IMR-90 (cell line): ENCODE measurements around the gene GABRA4. TPM values are rescaled to one million over a fixed set of nuclear protein-coding genes. Genes with fewer than 3 reads are reported as not detected.

Source experiments
- ATAC-seq: fragments of 200-7000 bp; cut with Tn5 transposase; 2 replicates; pipeline ENCODE4 v1.9.1; 2020; ENCODE audit warnings: low read depth, mild to moderate bottlenecking, moderate library complexity
- BruUV-seq: library from RNA; stranded (reverse); fragments of 400-500 nt; replicated peaks from 2 replicates; lab custom pipeline; 2021; lab: Mats Ljungman, UMichigan
- CTCF ChIA-PET: fragments of 300-600 bp; formaldehyde crosslinking; extraction: SDS; loops from one replicate; lab custom pipeline; 2021; ENCODE audit warnings: antibody characterized with exemption; lab: Yijun Ruan, JAX
- POLR2A ChIA-PET: fragments of 300-600 bp; sonication (Branson Sonifier 250); formaldehyde crosslinking; loops from one replicate; lab custom pipeline; 2022; ENCODE audit warnings: antibody characterized with exemption; ENCODE audit not compliant: unreplicated experiment; lab: Charles Lee
- DNase-seq: peaks from one replicate; pipeline ENCODE4 v3.0.0; 2013
- H2AFZ ChIP-seq: replicated peaks from 2 replicates; pipeline ENCODE3; 2013; ENCODE audit warnings: low read length, mild to moderate bottlenecking; ENCODE audit not compliant: poor library complexity
- H2AK5ac ChIP-seq: 2 replicates; pipeline ENCODE4 v1.6.1; 2013; ENCODE audit warnings: low read depth, low read length, inconsistent platforms
- H2AK9ac ChIP-seq: replicated peaks from 2 replicates; pipeline ENCODE3; 2013; ENCODE audit warnings: mild to moderate bottlenecking, low read depth, low read length, moderate library complexity; ENCODE audit not compliant: poor library complexity
- H2BK120ac ChIP-seq: 2 replicates; pipeline ENCODE4 v1.6.1; 2013; ENCODE audit warnings: low read depth, low read length, inconsistent platforms
- H2BK15ac ChIP-seq: 3 replicates; pipeline ENCODE4 v1.6.1; 2013; ENCODE audit warnings: low read depth, low read length, inconsistent platforms
- H2BK20ac ChIP-seq: 2 replicates; pipeline ENCODE4 v1.6.1; 2013; ENCODE audit warnings: low read depth, mild to moderate bottlenecking, inconsistent platforms, low read length, moderate library complexity
- H2BK5ac ChIP-seq: 2 replicates; pipeline ENCODE4 v1.6.1; 2013; ENCODE audit warnings: mild to moderate bottlenecking, low read depth, low read length, inconsistent platforms; ENCODE audit not compliant: poor library complexity, severe bottlenecking
- H3K14ac ChIP-seq: replicated peaks from 2 replicates; pipeline ENCODE4 v1.6.1; 2013; ENCODE audit warnings: low read depth, low read length, inconsistent platforms
- H3K18ac ChIP-seq: 2 replicates; pipeline ENCODE4 v1.6.1; 2013; ENCODE audit warnings: low read depth, low read length, control low read depth
- H3K23ac ChIP-seq: 2 replicates; pipeline ENCODE4 v1.6.1; 2013; ENCODE audit warnings: low read depth, low read length, inconsistent platforms
- H3K27ac ChIP-seq: 2 replicates; pipeline ENCODE4 v1.5.1; 2013; ENCODE audit warnings: mild to moderate bottlenecking, control low read depth, low read length; ENCODE audit not compliant: insufficient read depth
- H3K27me3 ChIP-seq: 2 replicates; pipeline ENCODE4 v1.6.1; 2013; ENCODE audit warnings: low read length; ENCODE audit not compliant: control insufficient read depth, insufficient read depth
- H3K36me3 ChIP-seq: 2 replicates; pipeline ENCODE4 v1.6.1; 2013; ENCODE audit warnings: low read length, mixed read lengths; ENCODE audit not compliant: control insufficient read depth, insufficient read depth
- H3K4ac ChIP-seq: 2 replicates; pipeline ENCODE4 v1.6.1; 2013; ENCODE audit warnings: low read depth, low read length, inconsistent platforms
- H3K4me1 ChIP-seq: 2 replicates; pipeline ENCODE4 v1.6.1; 2013; ENCODE audit warnings: low read length, mixed read lengths; ENCODE audit not compliant: control insufficient read depth, insufficient read depth
- H3K4me2 ChIP-seq: 2 replicates; pipeline ENCODE4 v1.6.1; 2013; ENCODE audit warnings: low read depth, mild to moderate bottlenecking, control low read depth, low read length, moderate library complexity
- H3K4me3 ChIP-seq: 2 replicates; pipeline ENCODE4 v1.5.1; 2013; ENCODE audit warnings: low read depth, mild to moderate bottlenecking, control low read depth, low read length, moderate library complexity; ENCODE audit not compliant: insufficient read depth
- H3K56ac ChIP-seq: 2 replicates; pipeline ENCODE4 v1.6.1; 2013; ENCODE audit warnings: low read length, inconsistent platforms; ENCODE audit not compliant: insufficient read depth; ENCODE audit errors: extremely low read depth
- H3K79me1 ChIP-seq, 2 experiments: 2 replicates each; pipeline ENCODE4 v1.6.1; 2013; ENCODE audit warnings: low read length in 2 of 2, inconsistent platforms in 1 of 2, low read depth in 1 of 2
- H3K9ac ChIP-seq: 2 replicates; pipeline ENCODE4 v1.6.1; 2013; ENCODE audit warnings: low read depth, low read length, control low read depth
- H3K9me1 ChIP-seq: 2 replicates; pipeline ENCODE4 v1.6.1; 2013; ENCODE audit warnings: low read length, inconsistent platforms; ENCODE audit not compliant: insufficient read depth
- H3K9me3 ChIP-seq: 2 replicates; pipeline ENCODE4 v1.6.1; 2013; ENCODE audit warnings: low read length; ENCODE audit not compliant: control insufficient read depth, insufficient read depth
- H4K20me1 ChIP-seq: 2 replicates; pipeline ENCODE4 v1.6.1; 2013; ENCODE audit warnings: low read length, inconsistent platforms; ENCODE audit not compliant: insufficient read depth
- H4K5ac ChIP-seq: 2 replicates; pipeline ENCODE4 v1.6.1; 2013; ENCODE audit warnings: mild to moderate bottlenecking, low read depth, low read length, control low read depth
- H4K8ac ChIP-seq, 2 experiments: 2 replicates each; pipeline ENCODE4 v1.6.1; 2013; ENCODE audit warnings: low read depth in 2 of 2, low read length in 2 of 2, control low read depth in 1 of 2, inconsistent platforms in 1 of 2
- H4K91ac ChIP-seq: 2 replicates; pipeline ENCODE4 v1.6.1; 2013; ENCODE audit warnings: low read depth, low read length, inconsistent platforms; ENCODE audit not compliant: insufficient read depth
- CEBPB ChIP-seq: IDR thresholded peaks from 2 replicates; pipeline ENCODE4 v1.6.1; 2012; ENCODE audit warnings: low read depth, low read length, improper control_type of control experiment
- CHD1 ChIP-seq: IDR thresholded peaks from 2 replicates; pipeline ENCODE4 v1.6.1; 2012; ENCODE audit warnings: low read depth, low read length, improper control_type of control experiment
- FOS ChIP-seq: fragments of 150-350 bp; IDR thresholded peaks from 2 replicates; pipeline ENCODE4 v1.6.1; 2016; ENCODE audit warnings: low read depth, low read length
- MAFK ChIP-seq: IDR thresholded peaks from 2 replicates; pipeline ENCODE4 v1.6.1; 2012; ENCODE audit warnings: low read depth, low read length, improper control_type of control experiment
- NFE2L2 ChIP-seq: fragments of 150-350 bp; IDR thresholded peaks from 2 replicates; pipeline ENCODE4 v1.6.1; 2016; ENCODE audit warnings: low read depth, mild to moderate bottlenecking, low read length
- POLR2A ChIP-seq: IDR thresholded peaks from 2 replicates; pipeline ENCODE4 v1.6.1; 2012; ENCODE audit warnings: mild to moderate bottlenecking, low read depth, low read length
- RCOR1 ChIP-seq: IDR thresholded peaks from 2 replicates; pipeline ENCODE4 v1.6.1; 2012; ENCODE audit warnings: mild to moderate bottlenecking, low read length, improper control_type of control experiment; ENCODE audit not compliant: insufficient replicate concordance
- WGBS, 2 experiments: methylation state at CpG; one replicate each; pipeline versions ENCODE4 v1.1.5 to v1.1.7; 2013; ENCODE audit warnings: missing lambda C conversion rate in 2 of 2; ENCODE audit not compliant: insufficient read length in 1 of 2; ENCODE audit errors: extremely low coverage in 2 of 2; 5-methylcytosine and 5-hydroxymethylcytosine counted together
- dilution Hi-C: fragments of 300-500 bp; cut with HindIII; formaldehyde crosslinking; loops from one replicate; pipeline ENCODE4 v1.14.3; 2018; ENCODE audit warnings: low sequenced_read_pairs; ENCODE audit not compliant: unreplicated experiment
- in situ Hi-C: fragments of 300-500 bp; cut with MboI; formaldehyde crosslinking; loops from 3 replicates; pipeline ENCODE4 v1.14.3; 2019; ENCODE audit warnings: low sequenced_read_pairs, inconsistent platforms, mixed read lengths
- intact Hi-C: fragments of 100-400 bp; cut with micrococcal nuclease; formaldehyde crosslinking; loops from 2 replicates; pipeline ENCODE4 v1.10.0; 2022
- polyA plus RNA-seq, 3 experiments: library from polyadenylated mRNA; depleted of rRNA; stranded (reverse); fragments of >200 nt; gene quantifications; 2 replicates each; pipeline ENCODE4 v1.2.3, GENCODE V29; 2012; ENCODE audit warnings: low replicate concordance in 1 of 3
- total RNA-seq: library from RNA; depleted of rRNA; stranded (reverse); fragments of >200 nt; gene quantifications from 2 replicates; pipeline ENCODE4 v1.2.3, GENCODE V29; 2012

The GABRA4 gene
- total and polyA plus RNA-seq, 2 of the 4 experiments (the other 2 are of a cell fraction): 1.1 to 1.8 TPM

DNA sequence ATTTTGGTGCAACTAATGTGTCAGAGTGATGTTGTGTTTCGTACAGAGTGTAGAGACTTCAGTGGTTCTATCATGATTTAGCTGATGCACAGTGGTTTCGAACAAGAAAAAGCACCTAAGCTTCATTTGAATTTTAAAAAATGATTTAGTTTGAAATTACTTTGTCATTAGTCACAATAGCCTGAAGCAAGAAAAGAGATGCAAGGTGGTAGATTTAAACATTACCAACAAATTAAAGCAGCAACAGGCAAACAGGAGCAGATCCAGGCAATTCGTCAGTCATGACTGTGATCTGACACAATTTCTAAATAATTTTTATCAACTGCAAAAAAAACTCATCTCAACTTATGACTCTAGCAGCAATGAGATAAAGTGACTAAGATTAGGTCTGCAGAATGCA is 59.7 kb downstream of the GABRA4 start:
- Histone ChIP-seq H3K18ac (no peak overlapping the region), H3K4me3 (no peak overlapping the region), H3K27ac (no peak overlapping the region), H3K9ac (no peak overlapping the region), H3K4ac (no peak overlapping the region), H2AK9ac (no peak overlapping the region), H3K36me3 (no peaks in the 10 kb centered on the region), H3K9me1 (no peaks in the 10 kb centered on the region), H4K5ac (no peak overlapping the region), H3K4me2 (peak overlapping the region; percentile 26; the same call in 1 of the 2 replicates), H4K91ac (no peak overlapping the region), H2AK5ac (peak overlapping the region; percentile 1; the same call in 1 of the 2 replicates), H2BK20ac (peak overlapping the region; percentile 57; the same call in 1 of the 2 replicates), H2BK15ac (no peak overlapping the region), H3K56ac (no peak overlapping the region), H3K79me1 (no peaks in the 10 kb centered on the region), H3K27me3 (no peaks in the 10 kb centered on the region), H3K23ac (no peak overlapping the region), H3K9me3 (no peaks in the 10 kb centered on the region), H3K4me1 (no peaks in the 10 kb centered on the region), H2BK120ac (peak overlapping the region; percentile 23; the same call in 1 of the 2 replicates), H2AFZ (no peak overlapping the region), H3K14ac (peak overlapping the region; percentile 43; the same call in 1 of the 2 replicates), H2BK5ac (no peak overlapping the region), H4K8ac (no peak overlapping the region), H4K20me1 (no peaks in the 10 kb centered on the region)
- BruUV-seq: no TSS peak
- DNase-seq: no peak
- in situ Hi-C loops: loop anchor here (5.0 to 25.0 kb wide), 3 partner anchors 189 to 629 kb away; no protein-coding TSS in a partner anchor
- no peak for ATAC-seq
- dilution Hi-C loops: no loop called here
- TF ChIP-seq CHD1 (no peak), CEBPB (no peak), FOS (no peak), POLR2A (no peak), NFE2L2 (no peak), RCOR1 (no peak), MAFK (no peak)
- WGBS, 2 experiments: no CpG with 5 or more reads among the region's 3 CpGs
- CTCF ChIA-PET: interaction anchor here (0.6 to 1.5 kb wide), 3 partner anchors 89 to 189 kb away, joined by 3 to 6 read pairs (median 4); no protein-coding TSS in a partner anchor
- POLR2A ChIA-PET: no interaction called here
- intact Hi-C loops: loop anchor here (2.0 to 5.0 kb wide), 3 partner anchors 91 to 629 kb away; no protein-coding TSS in a partner anchor
